ENCODE measurements around the gene WDR4. TPM values are rescaled to one million over a fixed set of nuclear protein-coding genes. Genes with fewer than 3 reads are reported as not detected.

Gene WDR4
- total and polyA plus RNA-seq, 9 of the 15 experiments (the other 6 are each of a cell fraction or from before 2014, with no cell fraction given), result 5.4 to 95.4 (median 32.1) TPM

GRCh38 chr21:42843056-42843455 lies 36.3 kb downstream of the WDR4 start:
- TF ChIP-seq DPF2 (IDR thresholded peaks at IDR 0.05) (no peak), ZNF431 (CRISPR knock-in tag; IDR thresholded peaks at IDR 0.05) (no peak), ZBTB11 (CRISPR knock-in tag; IDR thresholded peaks at IDR 0.05) (no peak), MBD1 (CRISPR knock-in tag; IDR thresholded peaks at IDR 0.05) (no peak), CBFA2T2 (conservative IDR thresholded peaks at IDR 0.05) (no peak), FOXK2 (conservative IDR thresholded peaks at IDR 0.05 in 1 of 2, IDR thresholded peaks at IDR 0.05 in 1 of 2; ENCODE audit: low read depth in 2 of 2) (no peak), EGR1 (conservative IDR thresholded peaks at IDR 0.05) (no peak), PHF8 (IDR thresholded peaks at IDR 0.05; ENCODE audit: borderline replicate concordance, low read length) (no peak), KLF10 (CRISPR knock-in tag; IDR thresholded peaks at IDR 0.05) (no peak), FOXJ3 (CRISPR knock-in tag; IDR thresholded peaks at IDR 0.05) (no peak), PURB (CRISPR knock-in tag; IDR thresholded peaks at IDR 0.05; ENCODE audit: low read depth) (no peak), E4F1 (CRISPR knock-in tag; IDR thresholded peaks at IDR 0.05; ENCODE audit: borderline replicate concordance) (no peak), PATZ1 (CRISPR knock-in tag; IDR thresholded peaks at IDR 0.05; ENCODE audit: borderline replicate concordance) (no peak)
- no peak for ATAC-seq
- no peak overlapping the region for H3K27ac ChIP-seq (ENCODE audit: extremely low read depth, low read depth, low read length)
- H3K4me2 ChIP-seq (ENCODE audit: insufficient read depth, low read length), result no peak overlapping the region
- ChIA-PET CTCF (ENCODE audit: low intra/inter-chr PET ratio) (no interaction called here), POLR2A (no interaction called here)
- peaks cover 49% of the 10 kb centered on the region for H3K79me2 ChIP-seq (ENCODE audit: control insufficient read depth, insufficient read depth, low read length)
- FAIRE-seq, result no peak
- intact Hi-C loops (cut with micrococcal nuclease) (no loop called here), in situ Hi-C loops (cut with MboI) (no loop called here)
- DNase-seq (ENCODE audit: extremely low read depth in 1 of 4, low spot score in 3 of 4), result no peak
- peaks cover 42% of the 10 kb centered on the region; the same call in 1 of the 2 replicates for H4K20me1 ChIP-seq (replicated peaks; ENCODE audit: control insufficient read depth, insufficient read depth, low read length)
- peaks cover 3% of the 10 kb centered on the region for H3K9me1 ChIP-seq (ENCODE audit: control insufficient read depth, insufficient read depth, low read length)
- peaks cover 0 to 15% of the 10 kb centered on the region in 2 experiments; a peak in 3 of 5 replicates for H3K4me1 ChIP-seq (replicated peaks in 1 of 2; ENCODE audit: control insufficient read depth in 2 of 2, insufficient read depth in 2 of 2, low read length in 2 of 2)
- no peak overlapping the region for H2AFZ ChIP-seq (ENCODE audit: low read depth, low read length)
- no peak overlapping the region for H3K4me3 ChIP-seq
- WGBS (ENCODE audit: insufficient coverage, low coverage, missing lambda C conversion rate), result 95% methylated on average over 13 of the region's 14 CpGs
- no TSS peak for BruUV-seq (replicated peaks)
- H3K9me3 ChIP-seq (replicated peaks; ENCODE audit: control insufficient read depth, insufficient read depth, low read depth, low read length), result no peaks in the 10 kb centered on the region; the same call in 1 of the 2 replicates
- H3K27me3 ChIP-seq (ENCODE audit: control insufficient read depth in 2 of 2, insufficient read depth in 2 of 2, low read length in 2 of 2), result no peaks in the 10 kb centered on the region
- no peak overlapping the region for H3K9ac ChIP-seq (ENCODE audit: insufficient read depth in 1 of 2, low read depth in 2 of 2, low read length in 2 of 2)
- H3K36me3 ChIP-seq (ENCODE audit: control insufficient read depth, insufficient read depth, low read length), result peaks cover 91% of the 10 kb centered on the region
